Endothelial cell (in vitro differentiated cells): Measurements from ENCODE around the gene ANO10. TPM values are rescaled to one million over a fixed set of nuclear protein-coding genes. Genes with fewer than 3 reads are reported as not detected.

ENCODE experiments used
- DNase-seq: peaks from one replicate; pipeline ENCODE4 v3.0.0; 2021; ENCODE audit warnings: low spot score
- H3K27ac Mint-ChIP-seq: one replicate; pipeline ENCODE4 v1.8.0; 2021; ENCODE audit warnings: mixed read lengths, inconsistent platforms; ENCODE audit not compliant: unreplicated experiment
- H3K27me3 Mint-ChIP-seq: one replicate; pipeline ENCODE4 v1.8.0; 2021; ENCODE audit warnings: mild to moderate bottlenecking, moderate library complexity, mixed read lengths, inconsistent platforms; ENCODE audit not compliant: unreplicated experiment
- H3K36me3 Mint-ChIP-seq: one replicate; pipeline ENCODE4 v1.8.0; 2021; ENCODE audit warnings: mild to moderate bottlenecking, low read depth, mixed read lengths, inconsistent platforms; ENCODE audit not compliant: unreplicated experiment
- H3K4me1 Mint-ChIP-seq: one replicate; pipeline ENCODE4 v1.8.0; 2021; ENCODE audit warnings: mild to moderate bottlenecking, mixed read lengths, inconsistent platforms; ENCODE audit not compliant: unreplicated experiment
- H3K4me3 Mint-ChIP-seq: one replicate; pipeline ENCODE4 v1.8.0; 2021; ENCODE audit warnings: mild to moderate bottlenecking, mixed read lengths, inconsistent platforms; ENCODE audit not compliant: unreplicated experiment
- H3K9me3 Mint-ChIP-seq: one replicate; pipeline ENCODE4 v1.8.0; 2021; ENCODE audit warnings: mixed read lengths, inconsistent platforms; ENCODE audit not compliant: unreplicated experiment
- total RNA-seq: library from RNA; stranded (reverse); fragmentation: NEBNext Ultra II Directional; extraction: Animal tissue kit (Norgen Biotek cat#: 25700); gene quantifications from one replicate; pipeline ENCODE4 v1.2.1, GENCODE V29; 2021; ENCODE audit not compliant: unreplicated experiment
- TF ChIP-seq, protein P1 (sequence below): fragments of 200-600 bp; sonication (generic); IDR thresholded peaks from one replicate; pipeline ENCODE4 v1.5.0; 2021; ENCODE audit warnings: antibody characterized with exemption; ENCODE audit not compliant: unreplicated experiment

The ANO10 gene
- total RNA-seq, 1 donor from 2014 or later: 112 TPM

GRCh38 chr3:43400781-43401730 is 220.8 kb downstream of the ANO10 start:
- no peak for DNase-seq
- TF ChIP-seq, protein P1, sequence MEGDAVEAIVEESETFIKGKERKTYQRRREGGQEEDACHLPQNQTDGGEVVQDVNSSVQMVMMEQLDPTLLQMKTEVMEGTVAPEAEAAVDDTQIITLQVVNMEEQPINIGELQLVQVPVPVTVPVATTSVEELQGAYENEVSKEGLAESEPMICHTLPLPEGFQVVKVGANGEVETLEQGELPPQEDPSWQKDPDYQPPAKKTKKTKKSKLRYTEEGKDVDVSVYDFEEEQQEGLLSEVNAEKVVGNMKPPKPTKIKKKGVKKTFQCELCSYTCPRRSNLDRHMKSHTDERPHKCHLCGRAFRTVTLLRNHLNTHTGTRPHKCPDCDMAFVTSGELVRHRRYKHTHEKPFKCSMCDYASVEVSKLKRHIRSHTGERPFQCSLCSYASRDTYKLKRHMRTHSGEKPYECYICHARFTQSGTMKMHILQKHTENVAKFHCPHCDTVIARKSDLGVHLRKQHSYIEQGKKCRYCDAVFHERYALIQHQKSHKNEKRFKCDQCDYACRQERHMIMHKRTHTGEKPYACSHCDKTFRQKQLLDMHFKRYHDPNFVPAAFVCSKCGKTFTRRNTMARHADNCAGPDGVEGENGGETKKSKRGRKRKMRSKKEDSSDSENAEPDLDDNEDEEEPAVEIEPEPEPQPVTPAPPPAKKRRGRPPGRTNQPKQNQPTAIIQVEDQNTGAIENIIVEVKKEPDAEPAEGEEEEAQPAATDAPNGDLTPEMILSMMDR: no peak
- H3K27me3 Mint-ChIP-seq: peaks cover 6% of the 10 kb centered on the region
- H3K4me3 Mint-ChIP-seq: no peak overlapping the region
- peaks cover 5% of the 10 kb centered on the region for H3K36me3 Mint-ChIP-seq
- no peak overlapping the region for H3K27ac Mint-ChIP-seq
- no peaks in the 10 kb centered on the region for H3K9me3 Mint-ChIP-seq
- H3K4me1 Mint-ChIP-seq: peaks cover 35% of the 10 kb centered on the region

GRCh38 chr3:43400167-43400566 is 221.6 kb downstream of the ANO10 start:
- DNase-seq: no peak
- peaks cover 5% of the 10 kb centered on the region for H3K36me3 Mint-ChIP-seq
- H3K27ac Mint-ChIP-seq: no peak overlapping the region
- H3K4me3 Mint-ChIP-seq: no peak overlapping the region
- peaks cover 6% of the 10 kb centered on the region for H3K27me3 Mint-ChIP-seq
- peaks cover 42% of the 10 kb centered on the region for H3K4me1 Mint-ChIP-seq
- TF ChIP-seq, protein P1: no peak
- no peaks in the 10 kb centered on the region for H3K9me3 Mint-ChIP-seq

DNA sequence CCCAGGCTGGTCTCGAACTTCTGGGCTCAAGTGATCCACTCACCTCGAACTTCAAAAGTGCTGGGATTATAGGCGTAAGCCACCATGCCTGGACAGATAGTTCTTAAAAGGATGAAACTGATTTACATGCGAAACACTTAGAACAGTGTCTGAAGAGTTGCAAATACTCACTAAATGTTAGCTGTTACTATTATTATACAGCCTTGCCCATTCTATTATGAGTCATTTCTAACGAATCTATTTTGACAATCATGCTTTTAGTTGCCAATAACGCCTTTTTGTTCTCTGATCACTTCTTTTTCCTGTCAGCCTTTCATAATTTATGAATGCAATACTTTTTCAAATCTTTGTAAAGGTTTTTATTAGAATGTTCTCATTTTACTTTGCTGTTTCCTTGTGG is 222.8 kb downstream of the ANO10 start:
- Mint-ChIP-seq H3K27me3 (peaks cover 10% of the 10 kb centered on the region), H3K36me3 (peaks cover 9% of the 10 kb centered on the region), H3K4me1 (peaks cover 50% of the 10 kb centered on the region), H3K27ac (no peak overlapping the region), H3K4me3 (no peak overlapping the region), H3K9me3 (no peaks in the 10 kb centered on the region)
- TF ChIP-seq, protein P1: no peak
- no peak for DNase-seq

DNA sequence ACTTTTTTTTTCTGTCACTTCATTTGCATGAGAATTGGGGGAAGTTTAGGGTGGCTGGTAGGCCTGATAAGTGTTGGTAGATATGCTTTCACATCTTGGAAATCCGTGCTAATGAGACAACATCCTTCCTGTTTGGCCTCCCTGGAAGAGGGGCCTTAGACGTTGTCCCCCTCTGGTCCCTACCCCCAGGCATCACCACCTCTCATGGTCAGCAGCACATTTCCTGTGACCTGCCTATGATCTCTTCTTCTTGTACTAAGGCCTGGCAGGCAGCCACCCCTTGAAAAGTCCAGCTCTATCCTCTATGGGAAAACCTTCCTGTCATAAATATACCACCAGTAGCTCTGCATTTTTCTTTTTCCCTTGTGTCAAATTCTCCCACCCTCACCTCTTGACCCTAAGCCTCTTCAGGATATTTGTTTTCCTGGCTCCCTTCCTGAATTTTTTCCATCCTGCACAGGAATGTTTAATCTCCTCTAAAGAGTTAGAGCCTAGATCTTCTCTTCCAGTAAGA is 227.7 kb downstream of the ANO10 start:
- Mint-ChIP-seq H3K36me3 (peaks cover 12% of the 10 kb centered on the region), H3K27me3 (peaks cover 7% of the 10 kb centered on the region), H3K27ac (peak overlapping the region; percentile 97), H3K9me3 (no peaks in the 10 kb centered on the region), H3K4me3 (peak overlapping the region; percentile 16), H3K4me1 (peaks cover 80% of the 10 kb centered on the region)
- TF ChIP-seq, protein P1: no peak
- peak; percentile 61 for DNase-seq

GRCh38 chr3:43391621-43392020 is 230.2 kb downstream of the ANO10 start:
- Mint-ChIP-seq H3K36me3 (peaks cover 12% of the 10 kb centered on the region), H3K4me3 (no peak overlapping the region), H3K4me1 (peaks cover 92% of the 10 kb centered on the region), H3K9me3 (no peaks in the 10 kb centered on the region), H3K27ac (peak overlapping the region; percentile 89), H3K27me3 (peaks cover 4% of the 10 kb centered on the region)
- TF ChIP-seq, protein P1: no peak
- DNase-seq: no peak
